KMS-11 (cell line): Measurements from ENCODE around the gene MAGI2.

Source experiments
- H2AFZ ChIP-seq: fragments of 200-600 bp; sonication (generic); 2 replicates; pipeline ENCODE4 v1.6.1; 2016; ENCODE audit warnings: antibody characterized with exemption, mixed run types, low read depth
- H3K27ac ChIP-seq: fragments of 200-600 bp; sonication (generic); 2 replicates; pipeline ENCODE4 v1.6.1; 2016; ENCODE audit warnings: mild to moderate bottlenecking, mixed run types
- H3K27me3 ChIP-seq: fragments of 200-600 bp; sonication (generic); 2 replicates; pipeline ENCODE4 v1.6.1; 2017; ENCODE audit warnings: mild to moderate bottlenecking, low read depth, mixed run types, moderate library complexity; ENCODE audit not compliant: insufficient read depth
- H3K36me3 ChIP-seq: fragments of 200-600 bp; sonication (generic); 2 replicates; pipeline ENCODE4 v1.6.1; 2017; ENCODE audit warnings: mild to moderate bottlenecking, mixed run types; ENCODE audit not compliant: insufficient read depth
- H3K4me1 ChIP-seq: fragments of 200-600 bp; sonication (generic); 2 replicates; pipeline ENCODE4 v1.6.1; 2016; ENCODE audit warnings: mild to moderate bottlenecking, low read depth, mixed run types; ENCODE audit not compliant: poor library complexity, severe bottlenecking
- H3K4me2 ChIP-seq: fragments of 200-600 bp; sonication (generic); 2 replicates; pipeline ENCODE4 v1.7.0; 2016; ENCODE audit warnings: mild to moderate bottlenecking, mixed run types
- H3K4me3 ChIP-seq: fragments of 200-600 bp; sonication (generic); IDR thresholded peaks from 2 replicates; pipeline ENCODE4 v1.6.1; 2017; ENCODE audit warnings: low read depth, low read length, mixed read lengths; ENCODE audit not compliant: insufficient read depth
- H3K79me2 ChIP-seq: fragments of 200-600 bp; sonication (generic); 2 replicates; pipeline ENCODE4 v1.6.1; 2016; ENCODE audit warnings: low read depth, mixed run types; ENCODE audit not compliant: insufficient read depth
- H3K9ac ChIP-seq: fragments of 200-600 bp; sonication (generic); 2 replicates; pipeline ENCODE4 v1.6.1; 2016; ENCODE audit warnings: mild to moderate bottlenecking, mixed run types
- H4K20me1 ChIP-seq: fragments of 200-600 bp; sonication (generic); 2 replicates; pipeline ENCODE4 v1.6.1; 2016; ENCODE audit warnings: mild to moderate bottlenecking, mixed run types; ENCODE audit not compliant: insufficient read depth
- TF ChIP-seq, protein P1 (sequence below): fragments of 200-600 bp; sonication (generic); conservative IDR thresholded peaks from 2 replicates; pipeline ENCODE4 v1.6.1; 2017; ENCODE audit warnings: low read depth, mild to moderate bottlenecking, antibody characterized with exemption, low read length, moderate library complexity, mixed read lengths

MAGI2 gene

DNA sequence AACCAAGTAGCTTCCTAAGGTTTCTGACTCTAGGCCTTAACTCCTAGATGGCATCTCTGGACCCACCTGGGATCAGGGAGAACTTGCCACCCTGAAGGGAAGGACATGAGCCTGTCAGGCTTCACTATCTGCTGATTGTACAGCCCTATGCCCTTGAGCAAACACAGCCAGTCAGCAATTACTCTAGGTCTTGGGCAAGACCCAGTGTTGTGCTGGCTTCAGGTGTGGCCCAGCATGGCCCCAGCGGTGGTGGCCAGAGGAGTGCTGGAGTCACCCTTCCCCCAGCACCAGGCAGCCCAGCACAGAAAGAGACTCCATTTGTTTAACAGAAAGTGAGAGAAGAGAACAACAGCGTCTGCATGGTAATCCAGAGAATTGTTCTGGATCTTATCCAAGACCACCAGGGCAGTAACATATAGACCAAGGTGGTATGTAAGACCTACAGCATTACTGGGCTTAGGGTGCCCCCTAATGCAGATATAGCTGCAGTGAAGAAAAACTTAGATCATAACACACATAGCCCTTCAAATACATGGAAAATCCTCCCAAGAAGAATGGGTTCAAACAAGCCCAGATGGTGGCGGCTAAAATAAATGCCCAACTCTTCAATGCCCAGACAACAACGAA is 207.7 kb downstream of the MAGI2 start:
- Histone ChIP-seq H3K36me3 (no peaks in the 10 kb centered on the region), H3K27ac (no peak overlapping the region), H2AFZ (no peak overlapping the region), H3K79me2 (no peaks in the 10 kb centered on the region), H3K4me2 (no peak overlapping the region), H3K4me1 (no peaks in the 10 kb centered on the region), H3K27me3 (no peaks in the 10 kb centered on the region), H4K20me1 (no peaks in the 10 kb centered on the region), H3K4me3 (no peak overlapping the region), H3K9ac (no peak overlapping the region)
- TF ChIP-seq, protein P1, sequence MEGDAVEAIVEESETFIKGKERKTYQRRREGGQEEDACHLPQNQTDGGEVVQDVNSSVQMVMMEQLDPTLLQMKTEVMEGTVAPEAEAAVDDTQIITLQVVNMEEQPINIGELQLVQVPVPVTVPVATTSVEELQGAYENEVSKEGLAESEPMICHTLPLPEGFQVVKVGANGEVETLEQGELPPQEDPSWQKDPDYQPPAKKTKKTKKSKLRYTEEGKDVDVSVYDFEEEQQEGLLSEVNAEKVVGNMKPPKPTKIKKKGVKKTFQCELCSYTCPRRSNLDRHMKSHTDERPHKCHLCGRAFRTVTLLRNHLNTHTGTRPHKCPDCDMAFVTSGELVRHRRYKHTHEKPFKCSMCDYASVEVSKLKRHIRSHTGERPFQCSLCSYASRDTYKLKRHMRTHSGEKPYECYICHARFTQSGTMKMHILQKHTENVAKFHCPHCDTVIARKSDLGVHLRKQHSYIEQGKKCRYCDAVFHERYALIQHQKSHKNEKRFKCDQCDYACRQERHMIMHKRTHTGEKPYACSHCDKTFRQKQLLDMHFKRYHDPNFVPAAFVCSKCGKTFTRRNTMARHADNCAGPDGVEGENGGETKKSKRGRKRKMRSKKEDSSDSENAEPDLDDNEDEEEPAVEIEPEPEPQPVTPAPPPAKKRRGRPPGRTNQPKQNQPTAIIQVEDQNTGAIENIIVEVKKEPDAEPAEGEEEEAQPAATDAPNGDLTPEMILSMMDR = no peak

DNA sequence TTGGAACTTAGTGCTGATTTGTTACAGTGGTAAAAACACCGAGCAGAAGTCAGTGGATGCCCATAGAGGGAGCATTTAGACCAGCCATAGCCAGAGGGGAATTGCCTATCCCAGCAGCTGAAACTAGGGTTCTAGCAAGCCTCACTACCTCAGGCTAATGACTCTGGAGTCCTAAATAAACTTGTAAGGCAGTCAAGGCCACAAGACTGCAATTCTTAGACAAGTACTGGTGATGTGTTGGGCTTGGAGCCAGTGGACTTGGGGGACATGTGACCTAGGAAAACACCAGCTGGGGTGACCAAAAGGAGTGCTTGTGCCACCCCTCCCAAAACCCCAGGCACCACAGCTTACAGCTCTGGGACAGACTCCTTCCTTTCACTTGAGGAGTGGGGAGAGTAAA is 209.0 kb downstream of the MAGI2 start:
- H3K4me1 ChIP-seq = no peaks in the 10 kb centered on the region
- TF ChIP-seq, protein P1 = no peak
- no peaks in the 10 kb centered on the region for H4K20me1 ChIP-seq
- no peaks in the 10 kb centered on the region for H3K79me2 ChIP-seq
- H3K27ac ChIP-seq = no peak overlapping the region
- no peak overlapping the region for H3K9ac ChIP-seq
- H3K36me3 ChIP-seq = no peaks in the 10 kb centered on the region
- H3K27me3 ChIP-seq = no peaks in the 10 kb centered on the region
- no peak overlapping the region for H3K4me2 ChIP-seq
- H2AFZ ChIP-seq = no peak overlapping the region
- no peak overlapping the region for H3K4me3 ChIP-seq

DNA sequence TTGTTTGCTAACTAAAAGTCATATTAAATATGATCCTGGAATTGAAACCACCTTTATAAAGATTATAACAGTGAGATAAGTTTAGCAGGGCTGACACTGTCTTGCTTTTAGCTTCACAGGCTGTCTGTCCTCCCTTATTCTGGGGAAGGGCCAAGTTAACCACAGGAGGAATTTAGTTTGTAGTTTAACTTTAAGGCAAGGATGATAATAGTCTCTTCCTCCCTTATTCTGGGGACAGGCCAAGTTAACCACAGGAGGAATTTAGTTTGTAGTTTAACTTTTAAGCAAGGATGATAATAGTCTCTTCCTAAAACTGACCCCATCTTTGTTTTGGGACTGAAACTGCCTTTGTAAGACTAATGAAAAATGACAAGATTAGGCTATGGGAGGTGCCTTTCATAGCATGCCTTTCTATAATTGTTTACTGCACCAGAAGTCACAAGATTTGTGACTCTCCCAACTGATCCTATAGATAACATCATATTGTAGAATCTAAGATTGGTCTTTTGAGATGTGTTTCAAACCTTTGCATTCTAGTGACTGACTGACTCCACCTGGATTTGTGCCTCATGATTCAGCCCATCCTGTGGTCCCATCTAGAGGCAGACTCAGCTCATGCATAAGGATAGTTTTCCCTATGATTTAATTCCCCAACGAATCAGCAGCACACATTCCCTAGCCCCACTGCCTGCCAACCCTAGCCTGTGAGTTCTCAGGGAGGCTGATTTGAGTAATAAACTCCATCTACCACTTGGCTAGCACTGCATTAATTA is 212.0 kb downstream of the MAGI2 start:
- Histone ChIP-seq H3K27ac (no peak overlapping the region), H2AFZ (no peak overlapping the region), H3K9ac (no peak overlapping the region), H3K79me2 (no peaks in the 10 kb centered on the region), H3K27me3 (no peaks in the 10 kb centered on the region), H4K20me1 (no peaks in the 10 kb centered on the region), H3K4me2 (no peak overlapping the region), H3K4me1 (no peaks in the 10 kb centered on the region), H3K4me3 (no peak overlapping the region), H3K36me3 (no peaks in the 10 kb centered on the region)
- TF ChIP-seq, protein P1 = no peak

DNA sequence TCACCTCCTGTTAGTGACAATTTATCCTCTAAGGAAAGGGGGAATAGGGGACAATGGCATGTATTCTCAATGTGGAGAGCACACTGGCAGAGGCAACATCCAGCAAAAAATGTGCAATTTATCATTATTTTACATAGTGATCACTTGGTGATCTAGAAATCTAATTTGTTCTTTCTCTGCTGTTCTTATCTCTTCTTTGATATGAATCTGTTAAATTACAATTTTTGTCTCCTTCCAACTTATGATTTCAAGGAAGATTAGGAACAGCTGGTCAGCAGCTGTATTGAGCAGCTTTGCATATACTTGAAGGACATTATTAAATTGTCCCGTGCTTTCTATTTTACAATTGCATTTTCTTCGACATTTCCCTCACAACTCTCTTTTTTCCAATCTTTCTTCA is 213.1 kb downstream of the MAGI2 start:
- Histone ChIP-seq H3K36me3 (no peaks in the 10 kb centered on the region), H3K4me2 (no peak overlapping the region), H4K20me1 (no peaks in the 10 kb centered on the region)

More for the DNA sequence above, 213.1 kb downstream of the MAGI2 start:
- H3K4me3 ChIP-seq = no peak overlapping the region
- no peaks in the 10 kb centered on the region for H3K4me1 ChIP-seq
- no peaks in the 10 kb centered on the region for H3K27me3 ChIP-seq
- TF ChIP-seq, protein P1 = no peak
- H3K9ac ChIP-seq = no peak overlapping the region
- H3K27ac ChIP-seq = no peak overlapping the region
- H2AFZ ChIP-seq = no peak overlapping the region
- no peaks in the 10 kb centered on the region for H3K79me2 ChIP-seq
